AG04450 (cell line): ENCODE measurements around the gene RAB3IL1. TPM values are rescaled to one million over a fixed set of nuclear protein-coding genes. Genes with fewer than 3 reads are reported as not detected.

ENCODE experiments used
- CTCF ChIA-PET: fragments of 300-600, 350-600 bp; formaldehyde crosslinking; extraction: SDS; loops from one replicate; lab custom pipeline; 2022; ENCODE audit warnings: antibody characterized with exemption, inconsistent platforms; lab: Charles Lee
- POLR2A ChIA-PET: fragments of 350-600 bp; formaldehyde crosslinking; extraction: SDS; loops from one replicate; lab custom pipeline; 2021; ENCODE audit warnings: antibody characterized with exemption, inconsistent platforms; lab: Yijun Ruan, JAX
- DNase-seq: peaks from one replicate; pipeline ENCODE4 v3.0.0-alpha.2; 2011; ENCODE audit warnings: low read depth, low spot score
- H3K27ac ChIP-seq: one replicate; pipeline ENCODE4 v1.5.1; 2012; ENCODE audit warnings: low read depth, low read length, control low read depth
- H3K27me3 ChIP-seq: one replicate; pipeline ENCODE4 v1.6.0; 2012; ENCODE audit warnings: low read length; ENCODE audit not compliant: control insufficient read depth, insufficient read depth
- H3K4me3 ChIP-seq: 2 replicates; pipeline ENCODE4 v1.5.1; 2011; ENCODE audit warnings: mild to moderate bottlenecking, low read depth, low read length, control low read depth
- H3K9me3 ChIP-seq: 2 replicates; pipeline ENCODE4 v1.5.1; 2012; ENCODE audit warnings: low read length; ENCODE audit not compliant: control insufficient read depth, insufficient read depth
- polyA plus RNA-seq: library from polyadenylated mRNA; depleted of rRNA; stranded (reverse); fragments of >200 nt; gene quantifications from 2 replicates; pipeline ENCODE4 v1.2.3, GENCODE V29; 2011
- TF ChIP-seq, protein P1 (sequence below): IDR thresholded peaks from 2 replicates; pipeline ENCODE4 v1.5.1; 2011; ENCODE audit warnings: low read depth, low read length, control low read depth, inconsistent platforms

Gene RAB3IL1
- polyA plus RNA-seq, 1 experiment, result 2.7 TPM

DNA sequence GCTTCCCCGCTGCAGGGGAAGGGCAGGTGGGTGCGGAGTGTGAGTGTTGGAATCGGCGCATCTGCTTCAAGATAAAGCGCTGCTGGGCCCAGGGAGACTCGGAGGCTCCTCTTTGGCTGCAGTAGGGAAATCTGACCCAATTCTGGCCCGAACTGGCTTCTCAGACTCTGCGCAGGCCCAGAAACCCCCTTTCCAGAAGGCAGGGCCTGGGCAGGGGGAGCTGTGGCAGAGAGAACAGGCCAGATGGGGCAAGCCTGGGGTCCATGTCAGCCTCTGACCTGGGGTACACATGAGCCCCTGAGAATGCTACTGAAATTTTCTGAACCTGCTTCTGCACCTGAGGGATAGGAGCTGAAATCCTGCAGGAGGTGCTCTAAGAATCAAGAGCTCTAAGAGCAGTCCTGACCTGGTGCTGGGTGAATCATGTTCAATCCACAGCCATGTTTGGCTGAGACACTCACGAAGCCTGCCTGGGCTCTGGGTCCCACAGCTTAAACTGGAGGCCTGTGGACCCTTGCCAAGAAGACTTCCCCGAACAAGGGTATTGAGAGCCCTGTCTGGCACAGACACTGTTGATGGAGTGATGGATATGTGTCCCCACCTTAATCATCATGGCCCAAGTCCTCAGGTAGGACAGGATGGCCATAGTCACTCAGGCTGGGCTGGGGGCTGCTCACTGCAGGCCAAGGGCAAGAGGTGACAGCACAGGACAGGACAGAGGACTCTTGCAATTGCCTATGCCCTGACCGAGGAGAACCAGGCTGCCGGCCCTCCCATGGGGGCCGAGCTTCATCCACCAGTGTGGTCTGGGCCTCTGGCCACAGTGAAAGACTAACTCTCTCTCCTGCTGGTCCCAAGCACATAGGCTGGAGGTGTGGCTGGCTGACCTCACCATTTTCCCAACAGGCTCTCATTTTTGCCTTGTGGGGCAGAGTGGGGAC is 6.9 kb downstream of the RAB3IL1 start:
- H3K9me3 ChIP-seq, result no peaks in the 10 kb centered on the region
- CTCF ChIA-PET, result interaction anchor here (0.9 to 4.4 kb wide), 3 partner anchors 12 to 171 kb away, joined by 3 to 61 read pairs (median 4); no protein-coding TSS in a partner anchor
- no peak overlapping the region for H3K4me3 ChIP-seq
- H3K27ac ChIP-seq, result no peak overlapping the region
- H3K27me3 ChIP-seq, result peaks cover 2% of the 10 kb centered on the region
- no peak for DNase-seq
- POLR2A ChIA-PET, result no interaction called here
- TF ChIP-seq, protein P1, sequence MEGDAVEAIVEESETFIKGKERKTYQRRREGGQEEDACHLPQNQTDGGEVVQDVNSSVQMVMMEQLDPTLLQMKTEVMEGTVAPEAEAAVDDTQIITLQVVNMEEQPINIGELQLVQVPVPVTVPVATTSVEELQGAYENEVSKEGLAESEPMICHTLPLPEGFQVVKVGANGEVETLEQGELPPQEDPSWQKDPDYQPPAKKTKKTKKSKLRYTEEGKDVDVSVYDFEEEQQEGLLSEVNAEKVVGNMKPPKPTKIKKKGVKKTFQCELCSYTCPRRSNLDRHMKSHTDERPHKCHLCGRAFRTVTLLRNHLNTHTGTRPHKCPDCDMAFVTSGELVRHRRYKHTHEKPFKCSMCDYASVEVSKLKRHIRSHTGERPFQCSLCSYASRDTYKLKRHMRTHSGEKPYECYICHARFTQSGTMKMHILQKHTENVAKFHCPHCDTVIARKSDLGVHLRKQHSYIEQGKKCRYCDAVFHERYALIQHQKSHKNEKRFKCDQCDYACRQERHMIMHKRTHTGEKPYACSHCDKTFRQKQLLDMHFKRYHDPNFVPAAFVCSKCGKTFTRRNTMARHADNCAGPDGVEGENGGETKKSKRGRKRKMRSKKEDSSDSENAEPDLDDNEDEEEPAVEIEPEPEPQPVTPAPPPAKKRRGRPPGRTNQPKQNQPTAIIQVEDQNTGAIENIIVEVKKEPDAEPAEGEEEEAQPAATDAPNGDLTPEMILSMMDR, result no peak

DNA sequence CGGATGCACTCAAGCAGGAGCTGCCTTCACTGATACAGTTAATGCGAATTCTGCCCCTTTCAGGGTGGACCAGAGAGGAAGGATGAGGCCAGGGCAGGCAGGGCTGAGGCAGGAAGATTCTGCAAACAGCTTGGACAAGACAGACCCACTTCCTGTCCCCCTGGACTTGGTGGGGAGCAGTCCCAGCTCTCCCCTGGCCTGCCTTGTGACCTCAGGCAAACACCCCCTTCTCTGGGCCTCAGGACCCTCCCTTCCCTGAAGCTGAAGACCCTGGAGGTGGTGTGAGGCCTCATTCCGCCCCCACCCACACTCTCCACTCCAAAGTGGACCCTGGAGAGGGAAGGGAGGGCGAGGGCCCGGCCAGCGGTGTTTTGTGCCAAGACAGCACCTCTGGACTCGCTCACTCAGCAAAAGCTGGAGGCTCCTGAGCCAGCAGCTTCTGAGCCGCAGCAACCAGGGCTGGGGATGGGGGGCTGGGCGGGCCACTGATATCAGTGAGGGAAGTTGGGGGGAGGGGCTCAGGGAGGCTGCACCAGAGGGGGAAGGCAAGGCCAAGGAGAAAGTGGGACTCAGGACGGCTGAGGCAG is 8.5 kb downstream of the RAB3IL1 start:
- DNase-seq, result no peak
- ChIA-PET POLR2A (no interaction called here), CTCF (interaction anchor here (0.7 to 4.4 kb wide), 5 partner anchors 10 to 199 kb away, joined by 3 to 61 read pairs (median 4); no protein-coding TSS in a partner anchor)

DNA sequence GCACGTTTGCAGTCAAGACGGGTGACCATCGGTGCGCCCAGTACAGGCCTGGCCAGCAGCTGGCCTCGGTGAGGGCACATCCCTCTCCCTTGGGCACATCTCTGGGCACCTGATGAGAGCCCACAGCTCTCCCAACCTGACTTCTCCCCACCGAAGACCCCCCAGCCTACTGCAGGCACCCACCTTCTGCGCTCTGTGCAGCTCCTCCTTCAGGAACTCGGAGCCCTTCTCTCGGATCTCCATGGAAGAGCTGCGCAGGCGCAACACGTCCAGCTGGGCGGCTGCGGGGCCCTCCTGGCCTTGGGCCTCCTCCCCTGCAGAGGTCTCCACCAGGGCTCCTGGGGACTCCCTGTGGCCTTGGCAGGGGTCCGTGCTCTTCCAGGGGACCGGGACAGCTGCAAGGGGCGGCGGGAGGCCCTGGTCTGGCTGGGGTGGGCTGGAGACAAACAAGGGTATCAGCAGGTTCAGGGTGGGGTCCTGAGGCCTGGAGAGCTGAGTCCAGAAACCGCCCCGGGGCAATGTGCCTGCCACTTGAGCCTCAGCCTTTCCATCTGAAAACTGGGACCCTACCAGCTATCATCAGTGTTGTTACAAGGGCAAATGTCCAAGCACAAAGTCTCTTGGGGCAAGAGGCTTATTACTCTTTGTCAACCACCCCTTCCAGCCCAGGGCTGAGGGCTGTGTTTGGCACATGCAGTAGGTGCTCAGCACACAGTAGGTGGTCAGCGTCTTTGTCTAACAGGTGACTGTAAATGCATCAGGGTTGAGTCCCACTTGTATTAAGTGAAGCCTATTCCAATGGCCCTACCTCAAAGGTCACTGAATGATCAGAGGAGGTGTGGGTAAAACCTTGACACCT is 9.3 kb downstream of the RAB3IL1 start:
- Histone ChIP-seq H3K27me3 (peaks cover 2% of the 10 kb centered on the region), H3K9me3 (no peaks in the 10 kb centered on the region; the same call in 1 of the 2 replicates), H3K4me3 (no peak overlapping the region), H3K27ac (no peak overlapping the region)
- POLR2A ChIA-PET, result no interaction called here
- DNase-seq, result no peak
- TF ChIP-seq, protein P1, result no peak
- CTCF ChIA-PET, result interaction anchor here (1.1 to 4.4 kb wide), 5 partner anchors 10 to 200 kb away, joined by 4 to 61 read pairs (median 6); no protein-coding TSS in a partner anchor

More for the DNA sequence above, 8.5 kb downstream of the RAB3IL1 start:
- H3K27ac ChIP-seq, result no peak overlapping the region
- H3K27me3 ChIP-seq, result peaks cover 2% of the 10 kb centered on the region
- TF ChIP-seq, protein P1, result no peak
- no peaks in the 10 kb centered on the region; the same call in 1 of the 2 replicates for H3K9me3 ChIP-seq
- no peak overlapping the region for H3K4me3 ChIP-seq

DNA sequence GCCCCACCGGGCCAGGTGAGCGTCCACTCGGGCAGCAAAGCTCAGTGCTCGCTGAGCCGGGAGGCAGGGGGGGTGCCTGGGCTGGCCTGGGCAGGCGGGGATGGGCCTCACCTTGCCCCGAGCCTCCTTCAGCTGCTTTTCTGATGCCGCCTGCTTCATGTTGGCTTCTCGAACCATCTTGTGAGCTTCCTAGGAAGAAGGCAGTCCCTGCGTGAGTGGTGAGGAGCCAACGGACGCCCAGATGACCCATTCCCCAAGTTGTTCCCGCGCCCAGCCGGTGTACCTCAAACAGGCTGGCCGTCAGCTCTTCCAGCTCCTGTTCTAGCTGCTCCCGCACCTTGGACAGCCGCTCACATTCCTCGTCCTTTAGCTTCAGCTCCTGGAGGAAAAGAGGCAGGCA is 10.1 kb downstream of the RAB3IL1 start:
- ChIA-PET CTCF (interaction anchor here (0.5 to 4.4 kb wide), 4 partner anchors 9 to 175 kb away, joined by 3 to 61 read pairs (median 8); no protein-coding TSS in a partner anchor), POLR2A (interaction anchor here (0.9 kb wide), 1 partner anchor 17 kb away, joined by 3 read pairs; no protein-coding TSS in a partner anchor)
- H3K27ac ChIP-seq, result no peak overlapping the region
- H3K27me3 ChIP-seq, result peaks cover 2% of the 10 kb centered on the region
- no peak overlapping the region for H3K4me3 ChIP-seq
- no peak for DNase-seq
- H3K9me3 ChIP-seq, result no peaks in the 10 kb centered on the region; the same call in 1 of the 2 replicates
- TF ChIP-seq, protein P1, result no peak
